NCI-H524 treated with DMSO at 0.1 percent for 48 hours (cell line): ENCODE data around the gene TBC1D3H.
"Not testable (repeated sequence)": the region's sequence is repeated elsewhere in the genome, so short reads cannot be mapped to it uniquely, and the experiment has no call there.

Experiments
- DNase-seq: peaks from one replicate; lab custom pipeline; 2025; lab: John Stamatoyannopoulos, UW

TBC1D3H gene

GRCh38 chr17:36388385-36389245, at the start of gene TBC1D3H:
TBC1D3H (minus strand) TSS chr17:36388435; CDS start chr17:36386895, 1,540 bp downstream.
- not testable (repeated sequence) for DNase-seq

GRCh38 chr17:36428891-36429290, 40.7 kb upstream of the TBC1D3H start:
- not testable (repeated sequence) for DNase-seq

DNA sequence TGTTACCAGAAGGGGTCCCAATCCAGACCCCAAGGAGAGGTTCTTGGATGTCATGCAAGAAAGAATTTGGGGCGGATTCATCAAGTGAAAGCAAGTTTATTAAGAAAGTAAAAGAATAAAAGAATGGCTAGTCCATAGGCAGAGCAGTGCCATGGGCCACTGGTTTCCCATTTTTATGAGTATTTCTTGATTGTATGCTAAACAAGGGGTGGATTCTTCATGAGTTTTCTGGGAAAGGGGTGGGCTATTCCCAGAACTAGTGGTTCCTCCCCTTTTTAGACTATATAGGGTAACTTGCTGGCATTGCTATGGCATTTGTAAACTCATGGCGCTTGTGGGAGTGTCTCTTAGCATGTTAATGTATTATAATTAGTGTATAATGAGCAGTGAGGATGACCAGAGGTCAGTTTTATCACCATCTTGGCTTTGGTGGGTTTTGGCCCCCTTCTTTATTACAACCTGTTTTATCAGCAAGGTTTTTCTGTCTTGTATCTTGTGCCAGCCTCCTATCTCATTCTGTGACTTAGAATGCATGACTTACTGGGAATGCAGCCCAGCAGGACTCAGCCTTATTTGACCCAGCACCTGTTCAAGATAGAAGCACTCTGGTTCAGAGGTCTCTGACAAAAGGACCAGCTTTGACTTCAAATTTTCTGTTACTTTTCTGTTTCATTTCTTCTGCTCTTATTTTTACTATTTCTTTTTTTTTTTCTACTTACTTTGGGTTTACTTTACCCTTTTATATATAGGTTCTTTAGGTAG, 27.1 kb upstream of the TBC1D3H start:
- DNase-seq = not testable (repeated sequence)

- DNase-seq = not testable (repeated sequence)
These were observed 2.9 kb upstream of the TBC1D3H start for GRCh38 chr17:36390943-36391645.

GRCh38 chr17:36375938-36376337, 12.3 kb downstream of the TBC1D3H start:
- DNase-seq = not testable (repeated sequence)

DNA sequence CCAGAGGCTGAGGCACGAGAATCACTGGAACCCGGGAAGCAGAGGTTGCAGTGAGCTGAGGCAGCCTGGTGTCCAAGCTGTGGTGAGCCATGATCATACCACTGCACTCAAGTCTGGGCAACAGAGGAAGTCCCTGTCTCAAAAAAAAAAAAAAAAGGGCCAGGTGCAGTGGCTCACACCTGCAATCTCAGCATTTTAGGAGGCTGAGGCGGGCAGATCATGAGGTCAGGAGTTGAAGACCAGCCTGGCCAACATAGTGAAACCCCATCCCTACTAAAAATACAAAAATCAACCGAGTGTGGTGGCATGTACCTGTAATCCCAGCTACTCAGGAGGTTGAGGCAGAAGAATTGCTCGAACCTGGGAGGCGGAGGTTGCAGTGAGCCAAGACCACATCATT, 25.7 kb downstream of the TBC1D3H start:
- not testable (repeated sequence) for DNase-seq
